OCI-LY1 (cell line): Measurements from ENCODE around the gene RSRP1.

Experiments used
- EZH2 ChIP-seq: fragments of 200-600 bp; sonication (generic), shearing (Covaris generic); IDR thresholded peaks from 2 replicates; pipeline ENCODE4 v1.8.0; 2017; ENCODE audit warnings: borderline replicate concordance, mixed run types, mild to moderate bottlenecking, antibody characterized with exemption, low read length, moderate library complexity, mixed read lengths
- TF ChIP-seq, protein P1 (sequence below): fragments of 200-600 bp; sonication (generic), shearing (Covaris generic); IDR thresholded peaks from 2 replicates; pipeline ENCODE4 v1.5.1; 2017; ENCODE audit warnings: mild to moderate bottlenecking, antibody characterized with exemption, low read length, moderate library complexity, mixed read lengths

GRCh38 chr1:25245393-25245792 is 1.9 kb downstream of the RSRP1 start:
- TF ChIP-seq, protein P1, sequence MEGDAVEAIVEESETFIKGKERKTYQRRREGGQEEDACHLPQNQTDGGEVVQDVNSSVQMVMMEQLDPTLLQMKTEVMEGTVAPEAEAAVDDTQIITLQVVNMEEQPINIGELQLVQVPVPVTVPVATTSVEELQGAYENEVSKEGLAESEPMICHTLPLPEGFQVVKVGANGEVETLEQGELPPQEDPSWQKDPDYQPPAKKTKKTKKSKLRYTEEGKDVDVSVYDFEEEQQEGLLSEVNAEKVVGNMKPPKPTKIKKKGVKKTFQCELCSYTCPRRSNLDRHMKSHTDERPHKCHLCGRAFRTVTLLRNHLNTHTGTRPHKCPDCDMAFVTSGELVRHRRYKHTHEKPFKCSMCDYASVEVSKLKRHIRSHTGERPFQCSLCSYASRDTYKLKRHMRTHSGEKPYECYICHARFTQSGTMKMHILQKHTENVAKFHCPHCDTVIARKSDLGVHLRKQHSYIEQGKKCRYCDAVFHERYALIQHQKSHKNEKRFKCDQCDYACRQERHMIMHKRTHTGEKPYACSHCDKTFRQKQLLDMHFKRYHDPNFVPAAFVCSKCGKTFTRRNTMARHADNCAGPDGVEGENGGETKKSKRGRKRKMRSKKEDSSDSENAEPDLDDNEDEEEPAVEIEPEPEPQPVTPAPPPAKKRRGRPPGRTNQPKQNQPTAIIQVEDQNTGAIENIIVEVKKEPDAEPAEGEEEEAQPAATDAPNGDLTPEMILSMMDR: no peak
- TF ChIP-seq EZH2: no peak
